Stimulated activated effector memory CD8-positive, alpha-beta T cell treated with anti-CD3 and anti-CD28 coated beads, Interleukin-12 subunit alpha, Interleukin-12 subunit beta, amount 100 ng/mL, for 72 hours (primary cell): ENCODE results near the gene SGMS1.

ENCODE experiments used
- ATAC-seq: fragments of 150-1000 bp; cut with Tn5 transposase; 2 replicates; pipeline ENCODE4 v1.10.0; 2021
- DNase-seq, 2 donors: peaks; one replicate each; pipeline ENCODE4 v3.0.0; 2021 to 2022; ENCODE audit warnings: low spot score in 2 of 2
- H3K27ac Mint-ChIP-seq: one replicate; pipeline ENCODE4 v1.8.0; 2022; ENCODE audit warnings: mild to moderate bottlenecking, mixed read lengths
- H3K36me3 Mint-ChIP-seq: one replicate; pipeline ENCODE4 v1.8.0; 2022; ENCODE audit warnings: mild to moderate bottlenecking, mixed read lengths
- H3K4me1 Mint-ChIP-seq: one replicate; pipeline ENCODE4 v1.8.0; 2022; ENCODE audit warnings: mixed read lengths
- H3K4me3 Mint-ChIP-seq: one replicate; pipeline ENCODE4 v1.8.0; 2022; ENCODE audit warnings: mild to moderate bottlenecking, mixed read lengths
- H3K9me3 Mint-ChIP-seq: one replicate; pipeline ENCODE4 v1.8.0; 2022; ENCODE audit warnings: mixed read lengths

Gene SGMS1

DNA sequence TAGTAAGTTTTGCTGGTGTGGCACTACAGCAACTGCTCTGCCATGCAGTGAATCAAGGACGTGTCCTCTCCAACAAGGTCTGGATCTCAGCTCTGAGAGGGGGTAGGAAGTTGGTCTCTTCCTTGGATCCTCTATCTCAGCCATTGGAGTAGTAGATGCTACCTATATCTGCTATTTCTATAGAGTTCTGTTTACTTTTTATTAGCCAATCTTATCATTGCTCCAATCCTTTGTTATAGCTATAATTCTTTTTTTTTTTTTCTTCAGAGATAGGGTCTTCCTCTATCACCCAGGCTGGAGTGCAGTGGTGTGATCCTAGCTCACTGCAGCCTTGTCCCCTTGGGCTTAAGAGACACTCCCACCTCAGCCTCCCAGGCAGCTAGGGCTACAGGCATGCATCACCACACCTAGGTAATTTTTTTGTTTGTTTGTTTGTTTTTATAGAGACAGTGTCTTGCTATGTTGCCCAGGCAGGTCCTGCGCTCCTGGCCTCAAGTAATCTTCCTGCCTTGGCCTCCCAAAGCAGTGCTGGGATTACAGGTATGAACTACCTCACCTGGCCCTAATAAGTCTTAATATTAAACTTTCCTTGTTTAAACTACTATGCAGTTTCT is 217.2 kb downstream of the SGMS1 start:
- DNase-seq (no peak), ATAC-seq (no peak)
- H3K36me3 Mint-ChIP-seq = no peaks in the 10 kb centered on the region
- H3K27ac Mint-ChIP-seq = no peak overlapping the region
- H3K4me1 Mint-ChIP-seq = peaks cover 31% of the 10 kb centered on the region
- H3K4me3 Mint-ChIP-seq = no peak overlapping the region
- H3K9me3 Mint-ChIP-seq = no peaks in the 10 kb centered on the region

DNA sequence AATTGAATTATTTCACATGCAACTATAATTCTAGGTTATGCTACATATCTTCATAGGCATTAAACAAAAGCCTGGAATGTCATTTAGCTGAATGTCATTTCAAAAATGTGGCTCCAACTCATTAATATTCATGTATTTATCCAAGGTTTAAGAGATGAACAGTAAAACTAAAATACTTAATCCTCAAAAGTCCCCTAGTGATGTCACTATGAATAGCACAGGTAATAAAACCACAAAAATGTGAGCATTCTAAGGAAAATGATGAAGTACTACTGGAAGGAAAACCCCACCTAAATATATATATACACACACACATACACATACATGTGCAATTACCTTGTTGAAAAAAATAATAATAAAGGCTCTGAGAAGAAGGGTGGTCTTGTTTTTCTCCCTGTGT is 218.0 kb downstream of the SGMS1 start:
- Mint-ChIP-seq H3K4me3 (no peak overlapping the region), H3K4me1 (peaks cover 26% of the 10 kb centered on the region), H3K9me3 (no peaks in the 10 kb centered on the region), H3K27ac (no peak overlapping the region), H3K36me3 (no peaks in the 10 kb centered on the region)
- no peak for DNase-seq
- no peak for ATAC-seq

DNA sequence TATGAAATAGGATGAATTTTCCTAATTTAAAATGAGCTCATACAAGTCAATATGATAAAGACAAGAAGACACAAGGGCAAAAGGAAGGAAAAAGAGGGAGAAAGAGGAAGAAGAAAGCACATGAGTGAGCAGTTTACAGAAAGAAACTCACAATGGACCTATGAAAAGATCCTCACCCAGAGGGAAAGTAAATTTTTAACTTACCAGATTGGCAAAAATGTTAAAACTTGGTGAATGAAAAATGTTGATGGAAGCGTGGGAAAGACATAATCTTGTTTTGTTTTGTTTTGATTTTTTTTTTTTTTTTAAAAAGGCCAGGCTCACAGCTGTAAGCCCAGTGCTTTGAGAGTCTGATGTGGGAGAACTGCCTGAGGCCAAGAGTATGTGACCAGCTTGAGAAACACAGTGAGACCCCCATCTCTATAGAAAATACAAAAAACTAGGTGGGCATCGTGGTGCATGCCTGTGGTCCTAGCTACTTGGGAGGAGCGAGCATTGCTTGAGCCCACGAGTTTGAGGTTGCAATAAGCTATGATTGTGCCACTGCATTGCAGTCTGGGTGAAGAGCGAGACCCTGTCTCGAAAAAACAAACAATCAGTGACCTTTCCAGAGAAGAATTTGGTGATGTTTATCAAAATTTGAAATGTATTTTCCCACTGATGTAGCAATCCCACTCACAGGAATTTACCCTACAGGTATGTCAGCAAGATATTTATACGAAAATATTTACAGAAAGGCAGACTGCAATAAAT is 219.6 kb downstream of the SGMS1 start:
- Mint-ChIP-seq H3K27ac (no peak overlapping the region), H3K4me1 (peaks cover 19% of the 10 kb centered on the region), H3K9me3 (no peaks in the 10 kb centered on the region), H3K36me3 (no peaks in the 10 kb centered on the region), H3K4me3 (no peak overlapping the region)
- ATAC-seq (no peak), DNase-seq (no peak)

DNA sequence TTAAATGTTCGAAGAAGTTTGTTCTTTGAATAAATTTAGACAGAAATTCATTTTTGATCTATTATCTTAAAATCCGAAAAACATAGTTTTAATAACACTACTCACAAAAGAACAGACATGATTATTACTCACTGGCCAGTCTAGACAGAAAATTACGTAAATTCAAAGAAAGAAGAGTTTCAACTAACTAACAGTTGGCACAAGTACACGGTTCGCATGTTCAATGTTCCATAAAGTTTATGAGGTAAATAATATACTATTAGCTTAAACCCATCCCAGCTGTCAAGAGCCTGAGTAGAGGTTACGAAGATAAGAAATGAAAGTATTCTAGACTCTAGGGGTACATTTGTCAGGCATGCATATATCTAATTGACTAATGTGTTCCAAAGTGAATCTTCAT is 220.7 kb downstream of the SGMS1 start:
- no peaks in the 10 kb centered on the region for H3K36me3 Mint-ChIP-seq

DNA sequence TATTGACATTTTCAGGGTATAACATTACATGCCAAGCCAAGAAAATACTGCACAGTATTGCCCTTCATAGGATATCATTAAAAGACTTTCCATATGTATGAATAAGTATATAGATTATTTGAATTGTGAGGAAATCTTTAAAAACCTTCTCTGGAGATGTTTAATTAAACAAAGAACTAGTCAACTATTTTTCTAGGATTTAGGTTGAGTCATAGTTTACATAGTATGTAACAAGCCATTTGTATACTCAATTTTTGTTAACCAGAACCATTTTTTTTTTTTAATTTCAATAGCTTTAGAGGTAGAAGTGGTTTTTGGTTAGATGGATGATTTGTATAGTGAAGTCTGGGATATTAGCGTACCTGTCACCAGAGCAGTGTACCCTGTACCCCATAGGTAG is 221.3 kb downstream of the SGMS1 start:
- no peak overlapping the region for H3K4me3 Mint-ChIP-seq
- ATAC-seq = no peak

More for the DNA sequence above, 220.7 kb downstream of the SGMS1 start:
- Mint-ChIP-seq H3K27ac (no peak overlapping the region), H3K9me3 (no peaks in the 10 kb centered on the region), H3K4me1 (peaks cover 22% of the 10 kb centered on the region), H3K4me3 (no peak overlapping the region)
- no peak for ATAC-seq
- no peak for DNase-seq

DNA sequence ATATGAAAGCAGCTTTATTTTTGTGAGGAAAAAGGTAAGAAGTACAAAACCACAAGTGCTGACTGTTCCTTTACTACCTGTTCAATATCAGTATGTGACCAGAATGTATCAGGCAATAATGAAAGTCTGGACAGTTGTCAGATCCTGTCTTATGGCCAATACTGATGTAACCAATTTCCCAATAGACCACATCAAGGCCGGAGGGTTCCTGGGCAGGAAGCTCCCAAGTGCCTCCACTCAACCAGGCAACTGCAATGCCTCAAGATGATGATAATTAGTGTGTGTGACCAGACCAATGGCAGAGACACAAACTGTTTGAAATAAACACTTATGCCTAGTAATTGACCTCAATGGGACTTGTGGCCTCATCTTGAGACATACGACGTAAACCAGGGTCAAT is 223.1 kb downstream of the SGMS1 start:
- no peak overlapping the region for H3K27ac Mint-ChIP-seq
- peaks cover 40% of the 10 kb centered on the region for H3K4me1 Mint-ChIP-seq

More for the DNA sequence above, 221.3 kb downstream of the SGMS1 start:
- Mint-ChIP-seq H3K27ac (no peak overlapping the region), H3K36me3 (no peaks in the 10 kb centered on the region), H3K4me1 (peaks cover 23% of the 10 kb centered on the region), H3K9me3 (no peaks in the 10 kb centered on the region)
- DNase-seq = no peak

DNA sequence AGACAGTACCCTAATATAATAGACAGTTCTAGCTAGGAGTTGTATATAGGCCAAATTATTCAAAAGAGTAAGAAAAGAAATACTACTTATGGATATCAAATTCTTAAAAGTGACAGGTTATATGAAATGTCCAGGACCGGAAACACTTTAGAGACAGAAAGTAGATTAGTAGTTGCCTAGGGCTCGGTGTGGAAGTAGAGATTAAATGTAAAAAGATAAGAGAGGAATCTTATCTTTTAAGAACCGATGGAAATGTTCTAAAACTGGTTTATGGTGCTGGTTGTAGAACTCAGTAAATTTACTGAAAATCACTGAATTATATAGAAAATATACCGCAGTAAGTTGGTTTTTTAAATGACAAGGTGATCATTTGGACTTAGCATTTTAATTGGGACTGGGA is 224.9 kb downstream of the SGMS1 start:
- ATAC-seq = no peak
- Mint-ChIP-seq H3K4me3 (no peak overlapping the region), H3K27ac (no peak overlapping the region), H3K36me3 (no peaks in the 10 kb centered on the region), H3K4me1 (peaks cover 43% of the 10 kb centered on the region), H3K9me3 (no peaks in the 10 kb centered on the region)
- no peak for DNase-seq

More for the DNA sequence above, 223.1 kb downstream of the SGMS1 start:
- ATAC-seq (no peak), DNase-seq (no peak)
- H3K9me3 Mint-ChIP-seq = no peaks in the 10 kb centered on the region
- H3K36me3 Mint-ChIP-seq = no peaks in the 10 kb centered on the region
- H3K4me3 Mint-ChIP-seq = no peak overlapping the region

DNA sequence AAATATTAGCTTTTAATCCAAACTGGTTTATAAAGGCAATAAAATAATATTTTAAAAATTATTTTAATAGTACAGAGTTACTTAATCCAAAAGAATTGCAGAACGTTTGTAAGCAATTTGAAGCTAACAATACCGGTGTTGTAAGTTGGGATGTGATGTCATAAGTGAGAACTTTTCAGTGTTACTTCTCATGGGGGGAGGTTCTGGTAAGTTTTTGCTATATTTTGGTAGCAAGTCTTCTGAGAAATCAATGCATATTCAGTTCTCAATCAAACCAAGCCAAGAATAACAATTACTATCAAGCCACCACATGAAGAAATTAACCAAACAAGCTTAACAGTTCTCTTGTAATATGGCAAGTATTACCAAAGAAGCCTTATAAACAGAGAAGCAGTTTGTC is 225.4 kb downstream of the SGMS1 start:
- Mint-ChIP-seq H3K4me1 (peaks cover 39% of the 10 kb centered on the region), H3K9me3 (no peaks in the 10 kb centered on the region), H3K4me3 (no peak overlapping the region), H3K27ac (no peak overlapping the region), H3K36me3 (no peaks in the 10 kb centered on the region)
- ATAC-seq (no peak), DNase-seq (no peak)

DNA sequence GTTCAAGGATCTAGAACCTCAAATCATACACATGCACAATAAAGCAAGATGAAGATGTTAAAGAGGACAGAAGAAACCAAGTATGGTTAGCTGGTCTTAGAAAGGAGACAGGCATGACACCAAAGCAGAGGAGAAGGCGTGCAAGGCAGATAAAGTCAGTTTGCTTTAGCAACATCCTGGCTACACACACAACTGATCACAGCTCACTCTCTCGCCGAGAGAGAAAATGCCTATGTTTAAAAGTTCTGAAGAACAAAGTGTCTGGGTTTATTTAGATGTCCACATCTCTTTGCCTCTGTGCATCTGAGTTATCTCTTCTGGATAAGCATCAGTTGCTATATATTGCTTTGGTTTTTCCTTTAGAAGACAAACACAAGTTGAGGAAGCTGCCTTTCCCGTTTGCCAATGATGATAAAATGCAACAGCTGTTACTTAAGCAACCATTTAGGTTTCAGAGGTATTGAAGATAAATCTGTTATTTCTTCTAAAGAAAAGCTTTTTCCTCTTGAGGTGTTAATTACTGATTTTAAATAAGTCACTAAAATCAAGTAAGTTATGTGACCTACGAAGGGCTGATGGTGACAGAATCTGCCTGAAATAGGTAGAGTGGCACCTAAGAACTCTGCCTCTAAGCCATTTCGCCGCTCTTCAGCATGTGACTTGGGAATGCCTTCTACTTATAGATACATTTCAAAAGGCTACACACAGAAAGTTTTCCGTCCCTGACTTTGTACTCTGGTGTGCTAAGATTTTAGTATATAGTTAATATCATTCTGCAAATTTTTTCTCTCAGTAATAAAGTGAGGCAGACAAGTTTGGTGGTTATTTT is 226.2 kb downstream of the SGMS1 start:
- no peaks in the 10 kb centered on the region for H3K9me3 Mint-ChIP-seq
- ATAC-seq (peak; percentile 62), DNase-seq (peak in 1 of 2 donors; percentile 70)
- H3K27ac Mint-ChIP-seq = peak overlapping the region; percentile 81
- H3K4me1 Mint-ChIP-seq = peaks cover 43% of the 10 kb centered on the region
- peak overlapping the region; percentile 62 for H3K4me3 Mint-ChIP-seq
- H3K36me3 Mint-ChIP-seq = no peaks in the 10 kb centered on the region

DNA sequence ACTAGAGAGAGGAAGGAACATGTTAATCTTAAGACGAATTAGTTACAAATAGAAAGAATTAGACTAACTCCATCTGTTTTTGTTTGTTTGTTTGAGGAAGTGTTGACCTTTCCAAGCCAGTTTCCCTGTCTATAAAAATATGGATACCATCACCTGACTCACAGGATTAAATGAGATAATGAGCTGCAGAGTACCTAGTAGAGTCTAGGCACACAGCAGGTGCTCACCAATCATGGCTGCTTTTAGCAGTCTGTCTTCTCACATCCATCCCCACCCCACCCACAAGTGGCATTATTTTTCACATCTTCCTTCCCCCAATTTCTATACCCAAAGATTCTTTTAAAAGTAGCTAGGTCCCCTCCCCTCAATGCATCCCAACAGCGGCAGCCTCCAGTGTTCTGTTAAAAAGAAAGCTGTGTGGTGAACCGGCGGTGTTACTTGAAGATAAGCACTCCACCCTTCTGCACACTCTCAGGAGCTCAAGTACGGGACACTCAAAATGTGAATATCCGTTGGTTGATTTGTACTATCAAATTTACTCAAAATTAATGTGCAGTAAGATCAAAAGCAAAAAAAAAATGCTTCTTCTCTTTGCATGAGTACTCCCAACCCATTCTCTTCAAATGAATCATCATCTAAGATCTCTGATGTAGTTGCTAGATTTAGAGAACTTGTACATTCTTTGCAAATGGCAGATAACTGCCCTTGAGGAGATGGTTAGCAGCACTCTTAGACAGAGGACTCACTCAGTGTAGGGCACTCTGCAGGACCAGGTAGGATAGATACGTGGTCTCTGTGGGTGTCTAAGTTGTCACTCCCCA is 227.1 kb downstream of the SGMS1 start:
- ATAC-seq (peak; percentile 95), DNase-seq (peak; percentile 9 to 78)
- peak overlapping the region; percentile 62 for H3K4me3 Mint-ChIP-seq
- H3K27ac Mint-ChIP-seq = peak overlapping the region; percentile 81
- H3K36me3 Mint-ChIP-seq = no peaks in the 10 kb centered on the region
- H3K9me3 Mint-ChIP-seq = no peaks in the 10 kb centered on the region
- peaks cover 43% of the 10 kb centered on the region for H3K4me1 Mint-ChIP-seq

DNA sequence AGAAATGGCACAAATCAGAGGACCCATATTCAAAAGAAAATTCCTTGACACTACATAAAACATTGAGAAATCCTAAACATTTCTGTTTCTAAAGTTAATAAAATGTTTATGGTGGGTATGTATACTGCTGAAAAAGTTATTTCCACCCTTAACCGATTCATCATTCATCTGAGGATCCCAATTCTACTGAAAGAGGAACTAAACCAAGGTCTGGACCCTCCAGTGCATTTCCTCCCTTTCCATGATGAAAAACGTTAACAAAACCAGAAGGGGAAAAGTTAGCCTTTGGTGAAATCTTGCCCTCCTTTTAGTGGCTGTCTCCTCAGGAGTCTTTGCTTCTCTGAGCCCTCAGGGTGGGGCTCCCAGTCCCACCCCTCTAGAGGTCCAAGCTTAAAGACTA is 227.9 kb downstream of the SGMS1 start:
- H3K4me1 Mint-ChIP-seq = peaks cover 43% of the 10 kb centered on the region
- no peaks in the 10 kb centered on the region for H3K9me3 Mint-ChIP-seq
- H3K36me3 Mint-ChIP-seq = no peaks in the 10 kb centered on the region
- peak overlapping the region; percentile 62 for H3K4me3 Mint-ChIP-seq
- no peak for ATAC-seq
- no peak overlapping the region for H3K27ac Mint-ChIP-seq
- no peak for DNase-seq

DNA sequence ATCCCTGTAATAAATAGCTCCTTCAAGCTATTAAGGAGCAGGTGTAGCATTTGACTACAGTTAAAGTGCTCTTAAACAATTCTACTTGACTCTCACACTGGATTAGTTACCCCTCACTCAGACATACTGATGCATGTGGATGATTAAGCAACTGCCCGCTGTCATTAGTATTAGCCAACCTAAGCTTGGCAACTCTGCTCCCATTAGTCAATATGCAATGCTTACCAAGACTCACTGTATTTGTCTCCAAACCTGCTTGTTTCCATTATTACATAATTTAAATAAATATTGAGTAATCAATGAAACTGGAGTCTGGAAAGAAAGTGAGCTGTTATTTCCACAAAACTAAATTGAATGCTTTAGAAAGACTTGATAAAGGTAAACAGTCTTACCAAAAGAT is 228.5 kb downstream of the SGMS1 start:
- H3K36me3 Mint-ChIP-seq = no peaks in the 10 kb centered on the region
- no peaks in the 10 kb centered on the region for H3K9me3 Mint-ChIP-seq
- peaks cover 43% of the 10 kb centered on the region for H3K4me1 Mint-ChIP-seq
- ATAC-seq = no peak
- DNase-seq = no peak
- H3K27ac Mint-ChIP-seq = no peak overlapping the region
- no peak overlapping the region for H3K4me3 Mint-ChIP-seq

DNA sequence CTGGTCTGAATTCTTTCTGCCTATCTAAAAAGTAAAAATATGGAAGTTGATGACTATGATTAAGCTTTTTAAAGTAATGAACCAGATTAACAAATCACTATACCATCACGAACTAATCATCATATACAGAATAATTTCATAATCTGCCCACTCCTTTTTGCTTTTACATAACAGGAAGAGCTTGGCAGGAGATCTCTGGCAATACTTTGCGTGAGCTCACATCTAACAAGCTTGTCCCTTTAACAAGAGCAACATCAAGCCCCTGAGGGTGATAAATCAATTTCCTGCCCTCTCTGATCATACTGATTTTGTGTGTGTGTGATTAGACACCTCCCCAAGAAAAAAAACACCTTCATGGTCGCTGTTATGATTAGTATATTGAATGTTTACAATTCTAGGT is 228.9 kb downstream of the SGMS1 start:
- Mint-ChIP-seq H3K27ac (no peak overlapping the region), H3K4me1 (peaks cover 42% of the 10 kb centered on the region)

DNA sequence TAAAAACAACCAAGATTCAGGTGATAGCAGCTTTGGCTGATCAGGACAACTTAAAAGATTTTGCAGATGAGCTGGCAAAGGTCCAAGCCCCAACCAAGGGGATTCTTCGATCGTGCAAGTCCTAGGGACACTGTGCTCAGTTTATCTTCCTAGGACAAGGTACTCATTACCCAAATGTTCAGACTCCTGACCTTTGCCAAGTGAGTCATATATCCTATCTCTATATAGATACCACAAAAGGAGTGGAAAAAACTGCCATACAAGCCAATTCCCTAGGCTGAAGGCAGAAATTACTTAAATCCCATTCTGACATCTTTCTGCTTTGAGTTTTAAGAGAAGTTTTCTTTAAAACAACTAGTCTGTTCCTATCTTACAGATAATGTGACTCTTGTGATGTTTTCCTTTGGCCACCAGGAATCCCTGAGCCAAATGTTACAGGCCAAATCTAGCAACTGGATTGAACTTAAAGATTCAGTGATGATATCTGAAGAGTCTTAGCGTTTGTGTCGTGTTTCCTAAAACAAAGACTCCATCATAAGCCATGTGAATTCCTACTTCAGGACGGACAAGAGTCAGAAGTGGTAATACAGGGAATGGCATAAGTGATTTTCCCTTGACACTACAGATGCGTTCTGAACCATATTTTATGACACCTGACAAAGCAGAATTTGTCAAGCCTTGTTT is 229.8 kb downstream of the SGMS1 start:
- ATAC-seq (no peak), DNase-seq (no peak)
- H3K27ac Mint-ChIP-seq = no peak overlapping the region
- no peaks in the 10 kb centered on the region for H3K36me3 Mint-ChIP-seq
- no peak overlapping the region for H3K4me3 Mint-ChIP-seq
- H3K4me1 Mint-ChIP-seq = peaks cover 33% of the 10 kb centered on the region
- no peaks in the 10 kb centered on the region for H3K9me3 Mint-ChIP-seq

More for the DNA sequence above, 228.9 kb downstream of the SGMS1 start:
- DNase-seq (no peak), ATAC-seq (no peak)
- no peak overlapping the region for H3K4me3 Mint-ChIP-seq
- no peaks in the 10 kb centered on the region for H3K36me3 Mint-ChIP-seq
- H3K9me3 Mint-ChIP-seq = no peaks in the 10 kb centered on the region
